ENCODE measurements around the gene PAK1IP1. TPM values are rescaled to one million over a fixed set of nuclear protein-coding genes. Genes with fewer than 3 reads are reported as not detected.

The PAK1IP1 gene
- total and polyA plus RNA-seq, 2 experiments from 2014 or later = 22.8 to 28.1 TPM

GRCh38 chr6:10696655-10697054 is 1.9 kb downstream of the PAK1IP1 start:
- Histone ChIP-seq H3K9ac (no peak overlapping the region), H3K4me3 (no peak overlapping the region), H4K20me1 (ENCODE audit: insufficient read depth) (no peaks in the 10 kb centered on the region), H2AFZ (no peak overlapping the region), H3K27me3 (replicated peaks; ENCODE audit: insufficient read depth) (no peaks in the 10 kb centered on the region), H3K9me3 (ENCODE audit: low read depth) (no peaks in the 10 kb centered on the region), H3K36me3 (ENCODE audit: low read depth) (no peaks in the 10 kb centered on the region), H3K27ac (no peak overlapping the region), H3K4me2 (ENCODE audit: unreplicated experiment) (no peak overlapping the region), H3K9me2 (ENCODE audit: insufficient read depth) (no peaks in the 10 kb centered on the region), H3F3A (ENCODE audit: insufficient read depth) (no peaks in the 10 kb centered on the region), H3K79me2 (ENCODE audit: insufficient read depth) (peaks cover 74% of the 10 kb centered on the region), H3K4me1 (ENCODE audit: insufficient read depth) (peaks cover 18% of the 10 kb centered on the region)
- in situ Hi-C loops (cut with MboI) = no loop called here
- TF ChIP-seq EZH2phosphoT487 (IDR thresholded peaks at IDR 0.05; ENCODE audit: insufficient read depth, low read depth) (no peak), EZH2 (IDR thresholded peaks at IDR 0.05; ENCODE audit: insufficient read depth, poor library complexity, severe bottlenecking) (no peak)
- no peak for DNase-seq
- WGBS, 2 experiments (ENCODE audit: low coverage in 1 of 2, low lambda C conversion rate in 2 of 2, missing lambda C conversion rate in 2 of 2) = 97 to 98% methylated on average over 4 of the region's 4 CpGs

GRCh38 chr6:10713962-10714361 is 19.2 kb downstream of the PAK1IP1 start:
- Histone ChIP-seq H2AFZ (no peak overlapping the region), H3K9me2 (ENCODE audit: insufficient read depth) (no peaks in the 10 kb centered on the region), H3K4me2 (ENCODE audit: unreplicated experiment) (no peak overlapping the region), H3K27me3 (replicated peaks; ENCODE audit: insufficient read depth) (no peaks in the 10 kb centered on the region), H3K4me1 (ENCODE audit: insufficient read depth) (no peaks in the 10 kb centered on the region), H4K20me1 (ENCODE audit: insufficient read depth) (no peaks in the 10 kb centered on the region), H3K79me2 (ENCODE audit: insufficient read depth) (no peaks in the 10 kb centered on the region), H3K36me3 (ENCODE audit: low read depth) (peaks cover 4% of the 10 kb centered on the region), H3K27ac (no peak overlapping the region), H3K9ac (no peak overlapping the region), H3K4me3 (no peak overlapping the region), H3K9me3 (ENCODE audit: low read depth) (no peaks in the 10 kb centered on the region), H3F3A (ENCODE audit: insufficient read depth) (peaks cover 23% of the 10 kb centered on the region; the same call in 1 of the 2 replicates)
- DNase-seq = no peak
- 77 to 80% methylated on average over 8 of the region's 8 CpGs for WGBS, 2 experiments (ENCODE audit: low coverage in 1 of 2, low lambda C conversion rate in 2 of 2, missing lambda C conversion rate in 2 of 2)
- no peak for TF ChIP-seq EZH2phosphoT487 (IDR thresholded peaks at IDR 0.05; ENCODE audit: insufficient read depth, low read depth)
- no peak for TF ChIP-seq EZH2 (IDR thresholded peaks at IDR 0.05; ENCODE audit: insufficient read depth, poor library complexity, severe bottlenecking)
- in situ Hi-C loops (cut with MboI) = no loop called here

DNA sequence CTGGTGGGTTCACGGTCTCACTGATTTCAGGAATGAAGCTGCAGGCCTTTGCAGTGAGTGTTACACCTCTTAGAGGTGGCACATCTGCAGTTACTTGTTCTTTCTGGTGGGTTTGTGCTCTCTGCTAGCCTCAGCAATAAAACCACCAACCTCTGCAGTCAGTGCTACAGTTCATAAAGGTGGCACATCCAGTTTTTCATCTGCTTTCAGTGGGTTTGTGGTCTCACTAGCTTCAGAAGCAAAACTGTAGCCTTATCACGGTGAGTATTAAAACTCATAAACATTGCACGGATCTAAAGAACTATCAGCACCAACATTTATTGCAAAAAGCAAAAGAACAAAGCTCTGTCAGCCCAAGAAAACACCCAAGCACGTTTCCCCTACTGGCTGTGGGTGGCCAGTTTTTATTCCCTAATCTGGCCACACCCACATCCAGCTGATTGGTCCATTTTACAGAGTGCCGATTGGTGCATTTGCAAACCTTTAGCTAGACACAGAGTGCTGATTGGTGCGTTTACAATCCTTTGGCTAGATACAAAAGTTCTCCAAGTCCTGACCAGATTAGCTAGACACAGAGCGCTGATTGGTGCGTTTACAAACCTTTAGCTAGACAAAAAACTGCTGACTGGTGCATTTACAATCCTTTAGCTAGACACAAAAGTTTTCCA is 24.7 kb downstream of the PAK1IP1 start:
- H3K27ac ChIP-seq = no peak overlapping the region
- in situ Hi-C loops (cut with MboI) = no loop called here
- no peaks in the 10 kb centered on the region for H3K9me3 ChIP-seq (ENCODE audit: low read depth)
- 66 to 67% methylated on average over 8 of the region's 8 CpGs for WGBS, 2 experiments (ENCODE audit: low coverage in 1 of 2, low lambda C conversion rate in 2 of 2, missing lambda C conversion rate in 2 of 2)
- peak overlapping the region; percentile 89 for H2AFZ ChIP-seq
- H3K4me2 ChIP-seq (ENCODE audit: unreplicated experiment) = peak overlapping the region; percentile 83
- H3K9me2 ChIP-seq (ENCODE audit: insufficient read depth) = no peaks in the 10 kb centered on the region
- H3K36me3 ChIP-seq (ENCODE audit: low read depth) = no peaks in the 10 kb centered on the region
- peak overlapping the region; percentile 73 for H3K9ac ChIP-seq
- H3F3A ChIP-seq (ENCODE audit: insufficient read depth) = peaks cover 19% of the 10 kb centered on the region; the same call in 1 of the 2 replicates
- peak overlapping the region; percentile 83 for H3K4me3 ChIP-seq
- H3K4me1 ChIP-seq (ENCODE audit: insufficient read depth) = peaks cover 13% of the 10 kb centered on the region; the same call in 1 of the 2 replicates
- no peaks in the 10 kb centered on the region for H4K20me1 ChIP-seq (ENCODE audit: insufficient read depth)
- TF ChIP-seq EZH2phosphoT487 (IDR thresholded peaks at IDR 0.05; ENCODE audit: insufficient read depth, low read depth) (no peak), EZH2 (IDR thresholded peaks at IDR 0.05; ENCODE audit: insufficient read depth, poor library complexity, severe bottlenecking) (no peak)
- H3K27me3 ChIP-seq (replicated peaks; ENCODE audit: insufficient read depth) = no peaks in the 10 kb centered on the region
- DNase-seq = peak; percentile 30
- peaks cover 14% of the 10 kb centered on the region for H3K79me2 ChIP-seq (ENCODE audit: insufficient read depth)

GRCh38 chr6:10719964-10720264 is 25.1 kb downstream of the PAK1IP1 start:
- Histone ChIP-seq H2AFZ (peak overlapping the region; percentile 89), H3F3A (ENCODE audit: insufficient read depth) (peaks cover 19% of the 10 kb centered on the region; the same call in 1 of the 2 replicates), H4K20me1 (ENCODE audit: insufficient read depth) (no peaks in the 10 kb centered on the region), H3K27ac (0 out of 2 replicates have a peak overlapping the region, but pooled peaks have one; percentile 24), H3K27me3 (replicated peaks; ENCODE audit: insufficient read depth) (no peaks in the 10 kb centered on the region), H3K4me3 (peak overlapping the region; percentile 83), H3K9ac (peak overlapping the region; percentile 73), H3K4me2 (ENCODE audit: unreplicated experiment) (peak overlapping the region; percentile 83), H3K4me1 (ENCODE audit: insufficient read depth) (peaks cover 14% of the 10 kb centered on the region; the same call in 1 of the 2 replicates), H3K9me3 (ENCODE audit: low read depth) (no peaks in the 10 kb centered on the region), H3K79me2 (ENCODE audit: insufficient read depth) (peaks cover 19% of the 10 kb centered on the region), H3K9me2 (ENCODE audit: insufficient read depth) (no peaks in the 10 kb centered on the region), H3K36me3 (ENCODE audit: low read depth) (no peaks in the 10 kb centered on the region)
- in situ Hi-C loops (cut with MboI) = no loop called here
- peak; percentile 18 for DNase-seq
- 14 to 36% methylated on average over 17 to 20 of the region's 21 CpGs for WGBS, 2 experiments (ENCODE audit: low coverage in 1 of 2, low lambda C conversion rate in 2 of 2, missing lambda C conversion rate in 2 of 2)
- TF ChIP-seq EZH2phosphoT487 (IDR thresholded peaks at IDR 0.05; ENCODE audit: insufficient read depth, low read depth) = no peak
- TF ChIP-seq EZH2 (IDR thresholded peaks at IDR 0.05; ENCODE audit: insufficient read depth, poor library complexity, severe bottlenecking) = no peak

Data from GM23248 (cell line).